Sigmoid colon (tissue), 7 donors: Measurements from ENCODE around the gene RSPH9. TPM values are rescaled to one million over a fixed set of nuclear protein-coding genes. Genes with fewer than 3 reads are reported as not detected.
A peak's percentile ranks its signal among the peaks of the same experiment; 100 is the strongest.

Experiments used
- DNase-seq: peaks from one replicate; pipeline ENCODE4 v3.0.0-alpha.2; 2019
- H3K27ac ChIP-seq, 4 donors: fragments of 200-600 bp; sonication (generic); one replicate each; pipeline ENCODE4 v1.5.1; 2016 to 2019; ENCODE audit warnings: mild to moderate bottlenecking in 1 of 4
- H3K27me3 ChIP-seq, 3 donors: fragments of 200-600 bp; sonication (generic); one replicate each; pipeline ENCODE4 v1.5.1; 2019; ENCODE audit warnings: mild to moderate bottlenecking in 1 of 3
- H3K36me3 ChIP-seq, 4 donors: fragments of 200-600 bp; sonication (generic); one replicate each; pipeline ENCODE4 v1.5.1; 2016 to 2019
- H3K4me1 ChIP-seq, 4 donors: fragments of 200-600 bp; sonication (generic); one replicate each; pipeline ENCODE4 v1.5.1; 2017 to 2019
- H3K4me3 ChIP-seq, 4 donors: fragments of 200-600 bp; sonication (generic); one replicate each; pipeline ENCODE4 v1.5.1; 2017 to 2019; ENCODE audit warnings: mild to moderate bottlenecking in 2 of 4, moderate library complexity in 1 of 4
- H3K9me3 ChIP-seq, 4 donors: fragments of 200-600 bp in 3 of 4; sonication (generic) in 3 of 4; one replicate each; pipeline versions ENCODE4 v1.5.1 to v1.6.1; 2013 to 2019
- CTCF ChIP-seq, 4 experiments: fragments of 450-650 bp in 3 of 4; fragments of 200-600 bp in 1 of 4; IDR thresholded peaks; one replicate each; pipeline ENCODE4 v1.5.1; 2016 to 2019; ENCODE audit warnings: antibody characterized with exemption in 4 of 4, mild to moderate bottlenecking in 3 of 4, moderate library complexity in 2 of 4
- EP300 ChIP-seq, 4 donors: sonication (generic); formaldehyde crosslinking; IDR thresholded peaks; one replicate each; pipeline ENCODE4 v1.6.1; 2017; ENCODE audit warnings: antibody characterized with exemption in 4 of 4
- POLR2A ChIP-seq, 2 donors: fragments of 450-650 bp; IDR thresholded peaks; one replicate each; pipeline ENCODE4 v1.6.1; 2016; ENCODE audit warnings: antibody characterized with exemption in 2 of 2, mild to moderate bottlenecking in 2 of 2, moderate library complexity in 2 of 2
- POLR2AphosphoS5 ChIP-seq, 4 donors: sonication (generic); formaldehyde crosslinking; IDR thresholded peaks; one replicate each; pipeline ENCODE4 v1.6.1; 2017; ENCODE audit warnings: antibody characterized with exemption in 4 of 4
- WGBS, 2 donors: extraction: QIAGEN DNeasy Blood & Tissue Kit; methylation state at CpG; one replicate each; pipeline ENCODE4 v1.1.7; 2013; 5-methylcytosine and 5-hydroxymethylcytosine counted together
- intact Hi-C: fragments of 100-400 bp; cut with DNase I; formaldehyde crosslinking; loops from one replicate; pipeline ENCODE4 v1.15.1; 2023
- polyA plus RNA-seq, 3 donors: library from polyadenylated mRNA; stranded (reverse); fragments of 200-250 nt; gene quantifications; one replicate each; pipeline ENCODE4 v1.2.3, GENCODE V29; 2013
- total RNA-seq, 4 donors: library from RNA; depleted of rRNA; stranded (reverse); fragments of >200 nt; gene quantifications; one replicate each; pipeline ENCODE4 v1.1.0, GENCODE V29; 2016
- donor health status: healthy with polysubstance abuse.
- donor health status: Bipolar disorder and iron deficiency.
- donor health status: healthy.

The RSPH9 gene
- total and polyA plus RNA-seq, 7 donors: under 0.01 to 0.68 (median 0.36) TPM; not detected in 1

GRCh38 chr6:43707269-43707668 is 62.4 kb downstream of the RSPH9 start:
- H3K4me3 ChIP-seq: no peak overlapping the region
- no peak for TF ChIP-seq CTCF (IDR thresholded peaks at IDR 0.05)
- no peak for TF ChIP-seq EP300 (IDR thresholded peaks at IDR 0.05)
- TF ChIP-seq POLR2AphosphoS5 (IDR thresholded peaks at IDR 0.05): no peak
- no peak for TF ChIP-seq POLR2A (IDR thresholded peaks at IDR 0.05)
- H3K9me3 ChIP-seq: no peaks in the 10 kb centered on the region
- WGBS, 2 donors: 96 to 97% methylated on average over 7 of the region's 7 CpGs
- peak overlapping the region in 2 of 4 donors; percentile 6 to 49 for H3K27ac ChIP-seq
- no peak for DNase-seq
- H3K4me1 ChIP-seq: peaks cover 0 to 26% (median 22%) of the 10 kb centered on the region in 4 donors
- H3K27me3 ChIP-seq: no peaks in the 10 kb centered on the region
- intact Hi-C loops: no loop called here
- H3K36me3 ChIP-seq: no peaks in the 10 kb centered on the region

- no peaks in the 10 kb centered on the region for H3K27me3 ChIP-seq
- TF ChIP-seq CTCF (IDR thresholded peaks at IDR 0.05) (no peak), EP300 (IDR thresholded peaks at IDR 0.05) (no peak), POLR2A (IDR thresholded peaks at IDR 0.05) (no peak), POLR2AphosphoS5 (IDR thresholded peaks at IDR 0.05) (no peak)
- no peak overlapping the region for H3K4me3 ChIP-seq
- no peaks in the 10 kb centered on the region for H3K9me3 ChIP-seq
- intact Hi-C loops: no loop called here
- 58 to 67% methylated on average over 1 of the region's 1 CpG for WGBS, 2 donors
- H3K27ac ChIP-seq: peak overlapping the region in 1 of 4 donors; percentile 64
- peaks cover 0 to 21% (median 17%) of the 10 kb centered on the region in 4 donors for H3K4me1 ChIP-seq
- DNase-seq: no peak
- no peaks in the 10 kb centered on the region for H3K36me3 ChIP-seq
Observed at GRCh38 chr6:43707767-43708166, 62.9 kb downstream of the RSPH9 start.

GRCh38 chr6:43708860-43709653 is 64.2 kb downstream of the RSPH9 start:
- H3K27ac ChIP-seq: peak overlapping the region; percentile 44 to 64 (median 57)
- WGBS, 2 donors: 65 to 76% methylated on average over 5 of the region's 5 CpGs
- no peaks in the 10 kb centered on the region for H3K9me3 ChIP-seq
- H3K4me3 ChIP-seq: no peak overlapping the region
- intact Hi-C loops: no loop called here
- H3K27me3 ChIP-seq: no peaks in the 10 kb centered on the region
- H3K4me1 ChIP-seq: peaks cover 0 to 14% (median 11%) of the 10 kb centered on the region in 4 donors
- no peak for TF ChIP-seq CTCF (IDR thresholded peaks at IDR 0.05)
- TF ChIP-seq POLR2AphosphoS5 (IDR thresholded peaks at IDR 0.05): peak in 3 of 4 donors; percentile 17 to 59 (median 41)
- no peaks in the 10 kb centered on the region for H3K36me3 ChIP-seq
- peak; percentile 75 for DNase-seq

- H3K27me3 ChIP-seq: no peaks in the 10 kb centered on the region
- no peaks in the 10 kb centered on the region for H3K36me3 ChIP-seq
- H3K9me3 ChIP-seq: no peaks in the 10 kb centered on the region
- WGBS, 2 donors: 57 to 73% methylated on average over 7 of the region's 7 CpGs
- no peak overlapping the region for H3K4me3 ChIP-seq
- TF ChIP-seq POLR2AphosphoS5 (IDR thresholded peaks at IDR 0.05) (no peak), POLR2A (IDR thresholded peaks at IDR 0.05) (no peak), CTCF (IDR thresholded peaks at IDR 0.05) (no peak), EP300 (IDR thresholded peaks at IDR 0.05) (no peak)
- DNase-seq: peak; percentile 63
- peaks cover 0 to 14% (median 11%) of the 10 kb centered on the region in 4 donors for H3K4me1 ChIP-seq
- peak overlapping the region; percentile 41 to 64 (median 57) for H3K27ac ChIP-seq
- intact Hi-C loops: no loop called here
Observed at GRCh38 chr6:43709654-43710303, 64.9 kb downstream of the RSPH9 start.
